Progenitor cell of endocrine pancreas (in vitro differentiated cells): ENCODE measurements around the gene CALU. TPM values are rescaled to one million over a fixed set of nuclear protein-coding genes. Genes with fewer than 3 reads are reported as not detected.

Experiments used
- DNase-seq: peaks from one replicate; pipeline ENCODE4 v3.0.0; 2021; ENCODE audit warnings: low spot score; ENCODE audit not compliant: unreplicated experiment
- H3K27ac Mint-ChIP-seq: 2 replicates; pipeline ENCODE4 v1.8.0; 2021; ENCODE audit warnings: mild to moderate bottlenecking, moderate library complexity, mixed read lengths
- H3K27me3 Mint-ChIP-seq: 2 replicates; pipeline ENCODE4 v1.8.0; 2021; ENCODE audit warnings: mixed read lengths
- H3K36me3 Mint-ChIP-seq: 2 replicates; pipeline ENCODE4 v1.8.0; 2022; ENCODE audit warnings: mixed read lengths; ENCODE audit not compliant: insufficient read depth
- H3K4me1 Mint-ChIP-seq: 2 replicates; pipeline ENCODE4 v1.8.0; 2021; ENCODE audit warnings: low read depth, mixed read lengths
- H3K4me3 Mint-ChIP-seq: 2 replicates; pipeline ENCODE4 v1.8.0; 2021; ENCODE audit warnings: low read depth, mild to moderate bottlenecking, moderate library complexity, mixed read lengths
- H3K9me3 Mint-ChIP-seq: 2 replicates; pipeline ENCODE4 v1.8.0; 2021; ENCODE audit warnings: low read depth, mixed read lengths
- CTCF ChIP-seq: fragments of 200-600 bp; sonication (generic); IDR thresholded peaks from one replicate; pipeline ENCODE4 v1.5.0; 2021; ENCODE audit warnings: antibody characterized with exemption, mild to moderate bottlenecking; ENCODE audit not compliant: unreplicated experiment
- total RNA-seq: library from RNA; stranded (reverse); gene quantifications from 2 replicates; pipeline ENCODE4 v1.2.1, GENCODE V29; 2021

Gene CALU
- total RNA-seq, 1 donor from 2014 or later, result 107 TPM

GRCh38 chr7:128705891-128706333 is 33.2 kb upstream of the CALU start:
- DNase-seq, result no peak
- peaks cover 2% of the 10 kb centered on the region for H3K4me1 Mint-ChIP-seq
- peaks cover 16% of the 10 kb centered on the region for H3K27me3 Mint-ChIP-seq
- H3K27ac Mint-ChIP-seq, result no peak overlapping the region
- no peaks in the 10 kb centered on the region for H3K36me3 Mint-ChIP-seq
- H3K4me3 Mint-ChIP-seq, result no peak overlapping the region
- no peak for TF ChIP-seq CTCF
- no peaks in the 10 kb centered on the region for H3K9me3 Mint-ChIP-seq

GRCh38 chr7:128707752-128708151 is 31.4 kb upstream of the CALU start:
- H3K9me3 Mint-ChIP-seq, result peaks cover 3% of the 10 kb centered on the region
- no peak overlapping the region for H3K27ac Mint-ChIP-seq
- no peak for DNase-seq
- no peaks in the 10 kb centered on the region for H3K4me1 Mint-ChIP-seq
- H3K36me3 Mint-ChIP-seq, result no peaks in the 10 kb centered on the region
- peaks cover 9% of the 10 kb centered on the region for H3K27me3 Mint-ChIP-seq
- TF ChIP-seq CTCF, result no peak
- H3K4me3 Mint-ChIP-seq, result no peak overlapping the region

GRCh38 chr7:128708235-128708634 is 30.9 kb upstream of the CALU start:
- Mint-ChIP-seq H3K27ac (no peak overlapping the region), H3K9me3 (peaks cover 3% of the 10 kb centered on the region), H3K36me3 (no peaks in the 10 kb centered on the region), H3K4me3 (no peak overlapping the region), H3K27me3 (peaks cover 9% of the 10 kb centered on the region), H3K4me1 (no peaks in the 10 kb centered on the region)
- no peak for DNase-seq
- TF ChIP-seq CTCF, result no peak

GRCh38 chr7:128708824-128709223 is 30.3 kb upstream of the CALU start:
- no peak overlapping the region for H3K27ac Mint-ChIP-seq
- H3K9me3 Mint-ChIP-seq, result peaks cover 3% of the 10 kb centered on the region
- TF ChIP-seq CTCF, result no peak
- no peak overlapping the region for H3K4me3 Mint-ChIP-seq
- H3K36me3 Mint-ChIP-seq, result no peaks in the 10 kb centered on the region
- no peaks in the 10 kb centered on the region for H3K4me1 Mint-ChIP-seq
- DNase-seq, result no peak
- peaks cover 5% of the 10 kb centered on the region for H3K27me3 Mint-ChIP-seq

- no peak for TF ChIP-seq CTCF
- no peak for DNase-seq
- no peak overlapping the region for H3K27ac Mint-ChIP-seq
- no peak overlapping the region for H3K4me3 Mint-ChIP-seq
- H3K4me1 Mint-ChIP-seq, result no peaks in the 10 kb centered on the region
- H3K27me3 Mint-ChIP-seq, result peaks cover 7% of the 10 kb centered on the region
- peaks cover 3% of the 10 kb centered on the region for H3K9me3 Mint-ChIP-seq
- no peaks in the 10 kb centered on the region for H3K36me3 Mint-ChIP-seq
Observed at GRCh38 chr7:128710481-128710880, 28.7 kb upstream of the CALU start.
